GM12878 (cell line): ENCODE data around the gene CNIH2. TPM values are rescaled to one million over a fixed set of nuclear protein-coding genes. Genes with fewer than 3 reads are reported as not detected.

ENCODE experiments used
- CHD1 ChIP-seq: IDR thresholded peaks from 2 replicates; pipeline ENCODE4 v1.6.1; 2012; ENCODE audit warnings: low read depth, low read length, improper control_type of control experiment
- CHD4 ChIP-seq: fragments of 200-600 bp; sonication (generic); IDR thresholded peaks from 2 replicates; pipeline ENCODE4 v1.6.1; 2016; ENCODE audit warnings: mild to moderate bottlenecking
- DPF2 ChIP-seq: fragments of 450-650 bp; IDR thresholded peaks from 2 replicates; pipeline ENCODE4 v1.6.1; 2017; ENCODE audit warnings: mild to moderate bottlenecking
- EED ChIP-seq: sonication (generic); IDR thresholded peaks from 2 replicates; pipeline ENCODE4 v1.6.1; 2016; ENCODE audit warnings: antibody characterized with exemption, low read depth
- HDAC6 ChIP-seq: fragments of 200-600 bp; sonication (generic); IDR thresholded peaks from one replicate; pipeline ENCODE4 v1.8.0; 2017; ENCODE audit warnings: antibody characterized with exemption; ENCODE audit not compliant: unreplicated experiment
- HDGF ChIP-seq: fragments of 450-650 bp; IDR thresholded peaks from 2 replicates; pipeline ENCODE4 v1.6.1; 2016; ENCODE audit warnings: antibody characterized with exemption
- POLR2AphosphoS5 ChIP-seq: IDR thresholded peaks from 2 replicates; pipeline ENCODE4 v1.6.1; 2011; ENCODE audit warnings: mild to moderate bottlenecking, low read length, inconsistent platforms
- RB1 ChIP-seq: fragments of 450-650 bp; formaldehyde crosslinking; IDR thresholded peaks from 2 replicates; pipeline ENCODE4 v1.6.1; 2017; ENCODE audit warnings: mild to moderate bottlenecking, borderline replicate concordance
- SMAD5 ChIP-seq: IDR thresholded peaks from 2 replicates; pipeline ENCODE4 v1.6.1; 2016; ENCODE audit warnings: antibody characterized with exemption, low read depth
- SREBF1 ChIP-seq: IDR thresholded peaks from 2 replicates; pipeline ENCODE4 v1.6.1; 2012; ENCODE audit warnings: mild to moderate bottlenecking, low read length
- polyA plus RNA-seq, 11 experiments: library from polyadenylated mRNA; depleted of rRNA in 4 of 11; unstranded in 6 of 11; stranded (reverse) in 5 of 11; fragments of >200 nt; fragmentation: Nextera tagmentation in 4 of 11; fragmentation: Illumina TruSeq in 1 of 11; extraction: Ambion mirVana in 4 of 11; extraction: Trizol in 1 of 11; gene quantifications; 1 replicate in 1 of 11; 2 replicates in 10 of 11; pipeline versions ENCODE4 v1.2.1 to v1.2.3, GENCODE V29; 2011 to 2016; ENCODE audit warnings: inconsistent platforms in 2 of 11, missing spikeins in 2 of 11, low read depth in 1 of 11
- total RNA-seq, 4 experiments: library from RNA; depleted of rRNA in 3 of 4; stranded (reverse); fragments of >200 nt in 3 of 4; fragmentation: Illumina TruSeq in 1 of 4; extraction: Trizol in 1 of 4; gene quantifications; 2 replicates each; pipeline versions ENCODE4 v1.2.1 to v1.2.3, GENCODE V29; 2013 to 2021
- TF ChIP-seq, protein P1 (sequence below): fragments of 450-650 bp; IDR thresholded peaks from 2 replicates; pipeline ENCODE4 v1.6.1; 2018; ENCODE audit warnings: borderline replicate concordance, mild to moderate bottlenecking; ENCODE audit not compliant: partially characterized antibody
- TF ChIP-seq, protein P2 (sequence below): fragments of 450-650 bp; IDR thresholded peaks from 2 replicates; pipeline ENCODE4 v1.6.1; 2017; ENCODE audit warnings: antibody characterized with exemption, mild to moderate bottlenecking, moderate library complexity
- TF ChIP-seq, protein P3 (sequence below): fragments of 450-650 bp; IDR thresholded peaks from 2 replicates; pipeline ENCODE4 v1.6.1; 2017; ENCODE audit warnings: mild to moderate bottlenecking, moderate library complexity
- TF ChIP-seq, protein P4 (sequence below), 3 experiments: IDR thresholded peaks in 2 of 3; conservative IDR thresholded peaks in 1 of 3; 2 replicates each; pipeline ENCODE4 v1.5.1; 2011; ENCODE audit warnings: low read depth in 3 of 3, low read length in 3 of 3, mild to moderate bottlenecking in 3 of 3, control low read depth in 2 of 3, moderate library complexity in 2 of 3, inconsistent platforms in 1 of 3, mixed read lengths in 1 of 3; ENCODE audit not compliant: control insufficient read depth in 2 of 3, insufficient read depth in 1 of 3; ENCODE audit errors: extremely low read depth in 1 of 3
- TF ChIP-seq, protein P5 (sequence below): fragments of 450-650 bp; IDR thresholded peaks from 2 replicates; pipeline ENCODE4 v1.6.1; 2017; ENCODE audit warnings: low read depth, mild to moderate bottlenecking, moderate library complexity

The CNIH2 gene
- total and polyA plus RNA-seq, 10 of the 15 experiments (the other 5 are each of a cell fraction or from before 2014, with no cell fraction given), result 0.07 to 1.3 (median 0.68) TPM; not detected in 2

DNA sequence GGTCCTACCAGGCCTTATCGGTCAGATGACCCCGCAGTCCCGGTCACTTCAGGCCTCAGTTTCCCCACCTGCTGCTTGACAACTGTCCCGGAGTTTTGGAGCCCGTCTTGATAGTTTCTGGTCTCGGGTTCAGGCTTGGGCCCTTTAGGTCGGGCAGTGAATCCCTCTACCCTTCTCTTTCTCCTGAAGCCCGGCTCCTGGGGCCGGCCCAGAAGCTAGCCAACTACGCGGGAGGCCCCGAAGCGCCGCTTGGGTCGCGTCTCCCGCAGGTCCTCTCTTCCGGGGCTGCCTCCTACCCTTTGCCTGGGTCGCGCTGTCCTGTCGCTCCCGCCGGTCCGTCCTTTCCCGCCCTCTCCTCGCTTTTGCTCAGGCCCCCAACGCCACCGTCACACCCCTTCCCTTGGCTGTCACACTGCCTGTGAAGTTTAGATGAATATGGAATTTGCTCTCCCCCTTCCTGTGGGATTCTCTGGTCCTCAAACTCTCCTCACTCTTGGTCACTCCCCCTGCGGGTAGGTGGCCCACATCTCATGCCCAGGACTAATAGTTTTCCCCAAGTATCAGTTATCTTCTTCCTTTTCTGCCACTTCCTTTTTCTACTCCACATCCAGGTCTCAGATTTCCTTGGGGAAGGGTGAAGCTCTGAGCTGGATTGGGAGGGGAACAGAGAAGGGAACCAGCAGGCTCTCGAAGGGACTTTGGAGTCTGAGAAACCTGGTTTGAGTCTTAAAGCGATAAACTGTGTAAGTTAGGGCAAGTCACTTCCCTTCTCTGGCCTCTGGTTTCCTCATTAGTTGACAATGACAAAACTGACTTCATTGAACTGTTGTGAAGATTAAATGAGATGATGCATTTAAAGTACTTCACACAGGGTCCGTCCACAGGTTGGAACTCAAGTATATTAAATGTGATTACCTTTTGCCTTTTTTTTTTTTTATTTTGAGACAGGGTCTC, 8.7 kb upstream of the CNIH2 start (continued):
- TF ChIP-seq, protein P1, sequence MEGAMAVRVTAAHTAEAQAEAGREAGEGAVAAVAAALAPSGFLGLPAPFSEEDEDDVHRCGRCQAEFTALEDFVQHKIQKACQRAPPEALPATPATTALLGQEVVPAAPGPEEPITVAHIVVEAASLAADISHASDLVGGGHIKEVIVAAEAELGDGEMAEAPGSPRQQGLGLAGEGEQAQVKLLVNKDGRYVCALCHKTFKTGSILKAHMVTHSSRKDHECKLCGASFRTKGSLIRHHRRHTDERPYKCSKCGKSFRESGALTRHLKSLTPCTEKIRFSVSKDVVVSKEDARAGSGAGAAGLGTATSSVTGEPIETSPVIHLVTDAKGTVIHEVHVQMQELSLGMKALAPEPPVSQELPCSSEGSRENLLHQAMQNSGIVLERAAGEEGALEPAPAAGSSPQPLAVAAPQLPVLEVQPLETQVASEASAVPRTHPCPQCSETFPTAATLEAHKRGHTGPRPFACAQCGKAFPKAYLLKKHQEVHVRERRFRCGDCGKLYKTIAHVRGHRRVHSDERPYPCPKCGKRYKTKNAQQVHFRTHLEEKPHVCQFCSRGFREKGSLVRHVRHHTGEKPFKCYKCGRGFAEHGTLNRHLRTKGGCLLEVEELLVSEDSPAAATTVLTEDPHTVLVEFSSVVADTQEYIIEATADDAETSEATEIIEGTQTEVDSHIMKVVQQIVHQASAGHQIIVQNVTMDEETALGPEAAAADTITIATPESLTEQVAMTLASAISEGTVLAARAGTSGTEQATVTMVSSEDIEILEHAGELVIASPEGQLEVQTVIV, result no peak
- TF ChIP-seq POLR2AphosphoS5, result no peak; the same call in 1 of the 2 replicates
- peak; percentile 78; the same call in 1 of the 2 replicates for TF ChIP-seq HDGF
- TF ChIP-seq SREBF1, result no peak
- TF ChIP-seq, protein P2, sequence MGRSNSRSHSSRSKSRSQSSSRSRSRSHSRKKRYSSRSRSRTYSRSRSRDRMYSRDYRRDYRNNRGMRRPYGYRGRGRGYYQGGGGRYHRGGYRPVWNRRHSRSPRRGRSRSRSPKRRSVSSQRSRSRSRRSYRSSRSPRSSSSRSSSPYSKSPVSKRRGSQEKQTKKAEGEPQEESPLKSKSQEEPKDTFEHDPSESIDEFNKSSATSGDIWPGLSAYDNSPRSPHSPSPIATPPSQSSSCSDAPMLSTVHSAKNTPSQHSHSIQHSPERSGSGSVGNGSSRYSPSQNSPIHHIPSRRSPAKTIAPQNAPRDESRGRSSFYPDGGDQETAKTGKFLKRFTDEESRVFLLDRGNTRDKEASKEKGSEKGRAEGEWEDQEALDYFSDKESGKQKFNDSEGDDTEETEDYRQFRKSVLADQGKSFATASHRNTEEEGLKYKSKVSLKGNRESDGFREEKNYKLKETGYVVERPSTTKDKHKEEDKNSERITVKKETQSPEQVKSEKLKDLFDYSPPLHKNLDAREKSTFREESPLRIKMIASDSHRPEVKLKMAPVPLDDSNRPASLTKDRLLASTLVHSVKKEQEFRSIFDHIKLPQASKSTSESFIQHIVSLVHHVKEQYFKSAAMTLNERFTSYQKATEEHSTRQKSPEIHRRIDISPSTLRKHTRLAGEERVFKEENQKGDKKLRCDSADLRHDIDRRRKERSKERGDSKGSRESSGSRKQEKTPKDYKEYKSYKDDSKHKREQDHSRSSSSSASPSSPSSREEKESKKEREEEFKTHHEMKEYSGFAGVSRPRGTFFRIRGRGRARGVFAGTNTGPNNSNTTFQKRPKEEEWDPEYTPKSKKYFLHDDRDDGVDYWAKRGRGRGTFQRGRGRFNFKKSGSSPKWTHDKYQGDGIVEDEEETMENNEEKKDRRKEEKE, result no peak
- TF ChIP-seq CHD1, result 0 out of 2 replicates have a peak, but pooled peaks have one; percentile 52
- TF ChIP-seq EED, result peak; percentile 49; the same call in 1 of the 2 replicates
- 0 out of 2 replicates have a peak, but pooled peaks have one; percentile 11 for TF ChIP-seq DPF2
- TF ChIP-seq SMAD5, result no peak
- 0 out of 2 replicates have a peak, but pooled peaks have one; percentile 46 for TF ChIP-seq RB1
- TF ChIP-seq, protein P3, sequence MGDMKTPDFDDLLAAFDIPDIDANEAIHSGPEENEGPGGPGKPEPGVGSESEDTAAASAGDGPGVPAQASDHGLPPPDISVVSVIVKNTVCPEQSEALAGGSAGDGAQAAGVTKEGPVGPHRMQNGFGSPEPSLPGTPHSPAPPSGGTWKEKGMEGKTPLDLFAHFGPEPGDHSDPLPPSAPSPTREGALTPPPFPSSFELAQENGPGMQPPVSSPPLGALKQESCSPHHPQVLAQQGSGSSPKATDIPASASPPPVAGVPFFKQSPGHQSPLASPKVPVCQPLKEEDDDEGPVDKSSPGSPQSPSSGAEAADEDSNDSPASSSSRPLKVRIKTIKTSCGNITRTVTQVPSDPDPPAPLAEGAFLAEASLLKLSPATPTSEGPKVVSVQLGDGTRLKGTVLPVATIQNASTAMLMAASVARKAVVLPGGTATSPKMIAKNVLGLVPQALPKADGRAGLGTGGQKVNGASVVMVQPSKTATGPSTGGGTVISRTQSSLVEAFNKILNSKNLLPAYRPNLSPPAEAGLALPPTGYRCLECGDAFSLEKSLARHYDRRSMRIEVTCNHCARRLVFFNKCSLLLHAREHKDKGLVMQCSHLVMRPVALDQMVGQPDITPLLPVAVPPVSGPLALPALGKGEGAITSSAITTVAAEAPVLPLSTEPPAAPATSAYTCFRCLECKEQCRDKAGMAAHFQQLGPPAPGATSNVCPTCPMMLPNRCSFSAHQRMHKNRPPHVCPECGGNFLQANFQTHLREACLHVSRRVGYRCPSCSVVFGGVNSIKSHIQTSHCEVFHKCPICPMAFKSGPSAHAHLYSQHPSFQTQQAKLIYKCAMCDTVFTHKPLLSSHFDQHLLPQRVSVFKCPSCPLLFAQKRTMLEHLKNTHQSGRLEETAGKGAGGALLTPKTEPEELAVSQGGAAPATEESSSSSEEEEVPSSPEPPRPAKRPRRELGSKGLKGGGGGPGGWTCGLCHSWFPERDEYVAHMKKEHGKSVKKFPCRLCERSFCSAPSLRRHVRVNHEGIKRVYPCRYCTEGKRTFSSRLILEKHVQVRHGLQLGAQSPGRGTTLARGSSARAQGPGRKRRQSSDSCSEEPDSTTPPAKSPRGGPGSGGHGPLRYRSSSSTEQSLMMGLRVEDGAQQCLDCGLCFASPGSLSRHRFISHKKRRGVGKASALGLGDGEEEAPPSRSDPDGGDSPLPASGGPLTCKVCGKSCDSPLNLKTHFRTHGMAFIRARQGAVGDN, result no peak
- TF ChIP-seq HDAC6, result no peak
- TF ChIP-seq, protein P4, sequence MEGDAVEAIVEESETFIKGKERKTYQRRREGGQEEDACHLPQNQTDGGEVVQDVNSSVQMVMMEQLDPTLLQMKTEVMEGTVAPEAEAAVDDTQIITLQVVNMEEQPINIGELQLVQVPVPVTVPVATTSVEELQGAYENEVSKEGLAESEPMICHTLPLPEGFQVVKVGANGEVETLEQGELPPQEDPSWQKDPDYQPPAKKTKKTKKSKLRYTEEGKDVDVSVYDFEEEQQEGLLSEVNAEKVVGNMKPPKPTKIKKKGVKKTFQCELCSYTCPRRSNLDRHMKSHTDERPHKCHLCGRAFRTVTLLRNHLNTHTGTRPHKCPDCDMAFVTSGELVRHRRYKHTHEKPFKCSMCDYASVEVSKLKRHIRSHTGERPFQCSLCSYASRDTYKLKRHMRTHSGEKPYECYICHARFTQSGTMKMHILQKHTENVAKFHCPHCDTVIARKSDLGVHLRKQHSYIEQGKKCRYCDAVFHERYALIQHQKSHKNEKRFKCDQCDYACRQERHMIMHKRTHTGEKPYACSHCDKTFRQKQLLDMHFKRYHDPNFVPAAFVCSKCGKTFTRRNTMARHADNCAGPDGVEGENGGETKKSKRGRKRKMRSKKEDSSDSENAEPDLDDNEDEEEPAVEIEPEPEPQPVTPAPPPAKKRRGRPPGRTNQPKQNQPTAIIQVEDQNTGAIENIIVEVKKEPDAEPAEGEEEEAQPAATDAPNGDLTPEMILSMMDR (IDR thresholded peaks at IDR 0.05 in 2 of 3, conservative IDR thresholded peaks at IDR 0.05 in 1 of 3; ENCODE audit: control insufficient read depth in 2 of 3, extremely low read depth in 1 of 3, insufficient read depth in 1 of 3, low read depth in 3 of 3, low read length in 3 of 3), result peak in 2 of 3 experiments; percentile 14 to 25; a peak in 1 of 6 replicates
- TF ChIP-seq, protein P5, sequence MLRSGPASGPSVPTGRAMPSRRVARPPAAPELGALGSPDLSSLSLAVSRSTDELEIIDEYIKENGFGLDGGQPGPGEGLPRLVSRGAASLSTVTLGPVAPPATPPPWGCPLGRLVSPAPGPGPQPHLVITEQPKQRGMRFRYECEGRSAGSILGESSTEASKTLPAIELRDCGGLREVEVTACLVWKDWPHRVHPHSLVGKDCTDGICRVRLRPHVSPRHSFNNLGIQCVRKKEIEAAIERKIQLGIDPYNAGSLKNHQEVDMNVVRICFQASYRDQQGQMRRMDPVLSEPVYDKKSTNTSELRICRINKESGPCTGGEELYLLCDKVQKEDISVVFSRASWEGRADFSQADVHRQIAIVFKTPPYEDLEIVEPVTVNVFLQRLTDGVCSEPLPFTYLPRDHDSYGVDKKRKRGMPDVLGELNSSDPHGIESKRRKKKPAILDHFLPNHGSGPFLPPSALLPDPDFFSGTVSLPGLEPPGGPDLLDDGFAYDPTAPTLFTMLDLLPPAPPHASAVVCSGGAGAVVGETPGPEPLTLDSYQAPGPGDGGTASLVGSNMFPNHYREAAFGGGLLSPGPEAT, result peak; percentile 47; the same call in 1 of the 2 replicates
- TF ChIP-seq CHD4, result no peak
